ENCODE results near the gene RAB31.
A peak's percentile ranks its signal among the peaks of the same experiment; 100 is the strongest.
"Not testable (repeated sequence)": the region's sequence is repeated elsewhere in the genome, so short reads cannot be mapped to it uniquely, and the experiment has no call there.

Gene RAB31, protein sequence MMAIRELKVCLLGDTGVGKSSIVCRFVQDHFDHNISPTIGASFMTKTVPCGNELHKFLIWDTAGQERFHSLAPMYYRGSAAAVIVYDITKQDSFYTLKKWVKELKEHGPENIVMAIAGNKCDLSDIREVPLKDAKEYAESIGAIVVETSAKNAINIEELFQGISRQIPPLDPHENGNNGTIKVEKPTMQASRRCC

DNA sequence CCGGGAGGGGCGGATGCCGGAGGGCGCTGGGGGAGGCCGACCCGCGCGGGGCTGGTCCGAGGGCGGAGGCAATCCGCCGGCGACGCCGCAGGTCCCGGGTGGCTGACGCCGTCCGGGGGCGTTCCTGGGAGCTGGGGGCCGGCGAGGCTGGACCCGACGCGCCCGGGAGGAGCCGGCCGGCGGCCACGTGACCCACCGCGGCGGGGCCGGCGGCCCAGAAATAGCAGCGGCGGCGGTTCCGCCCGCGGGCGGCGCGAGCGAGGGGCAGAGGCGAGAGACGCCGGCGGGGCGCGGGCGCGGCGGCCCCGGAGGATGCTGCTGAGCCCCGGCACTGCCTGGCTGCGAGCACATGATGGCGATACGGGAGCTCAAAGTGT, at the start of gene RAB31:
Gene RAB31 (plus strand): TSS at position 245 of the 377 bp plus-strand sequence. CDS start 105 bp downstream, at position 350.
- DNase-seq: peak; percentile 55

DNA sequence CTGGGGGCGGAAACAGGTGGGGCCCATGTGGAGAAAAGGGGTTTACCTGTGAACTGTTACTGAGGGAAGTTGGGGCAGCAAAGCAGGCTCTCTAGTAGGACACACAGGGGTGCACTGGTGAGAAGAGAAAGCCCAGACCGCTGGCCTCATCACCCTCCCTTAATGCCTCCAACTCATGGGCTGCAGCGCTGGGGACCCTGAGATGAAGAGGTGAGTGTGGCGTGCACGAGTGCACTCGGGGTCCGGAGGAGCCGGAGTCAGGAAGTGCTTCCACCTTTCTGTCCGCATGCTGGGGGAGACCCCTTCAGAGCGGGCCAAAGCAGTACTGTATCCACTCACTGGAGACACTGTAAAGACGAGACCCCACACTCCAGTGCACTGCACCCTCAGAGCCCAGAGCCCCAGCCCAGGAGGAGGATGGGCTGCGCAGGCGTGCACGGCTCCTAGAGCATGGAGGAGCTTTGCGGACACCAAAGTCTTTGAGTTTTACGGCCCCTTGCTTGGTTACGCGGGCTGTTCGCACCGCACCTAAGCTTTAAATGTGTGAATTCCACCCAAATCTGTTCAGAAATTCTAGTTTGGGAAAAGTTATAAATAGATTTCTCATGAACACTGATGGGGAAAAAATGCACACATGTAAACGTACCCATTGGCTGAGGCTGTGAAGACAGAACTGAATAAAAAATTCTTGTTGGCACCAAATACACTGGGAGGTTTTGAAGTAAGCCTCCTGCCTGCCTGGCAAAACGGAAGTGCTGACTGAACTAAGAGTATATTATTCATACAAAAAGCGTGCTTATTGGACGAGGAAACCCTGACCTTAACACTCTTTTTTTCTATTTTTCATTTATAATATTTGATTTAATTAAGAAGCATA, 48.4 kb upstream of the RAB31 start:
- no peak for DNase-seq

DNA sequence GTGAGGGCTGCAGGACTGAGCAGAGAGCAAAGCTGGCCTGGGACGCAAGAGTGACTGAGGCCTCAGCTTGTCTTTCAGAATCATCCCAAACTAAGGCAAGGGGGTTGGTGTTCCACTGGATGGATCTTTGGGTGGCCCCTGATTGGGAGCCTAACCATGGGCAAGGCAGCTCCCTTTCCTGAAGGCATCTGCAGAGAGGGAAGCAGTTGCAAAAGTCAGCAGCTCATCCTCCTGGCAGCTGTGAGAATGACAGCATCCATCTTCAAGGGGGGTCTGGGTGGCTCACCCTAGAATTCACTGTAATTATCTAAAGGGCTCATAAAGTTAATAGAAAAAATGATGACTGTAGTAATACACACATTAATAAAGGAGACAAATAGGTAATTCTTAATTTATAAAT, 46.5 kb upstream of the RAB31 start:
- peak; percentile 7 for DNase-seq

DNA sequence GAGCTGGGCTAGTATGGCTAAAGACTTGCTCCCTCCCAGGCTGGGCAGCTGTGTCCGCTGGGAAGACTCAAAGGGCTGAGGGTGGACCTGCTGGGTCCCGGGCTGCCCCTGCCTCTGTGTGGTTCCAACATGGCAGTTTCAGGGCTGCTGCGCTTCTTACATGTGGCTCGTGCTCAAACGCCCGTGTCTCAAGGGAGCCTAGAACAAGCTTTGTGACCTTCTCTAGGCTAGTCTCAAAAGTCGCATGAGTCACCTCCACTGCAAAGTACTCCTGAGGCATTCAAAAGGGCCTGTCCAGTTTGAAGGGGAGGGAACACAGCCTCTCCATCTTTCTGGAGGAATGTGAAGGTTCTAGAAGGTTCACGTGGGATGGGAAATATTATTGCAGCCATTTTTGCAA, 44.7 kb upstream of the RAB31 start:
- no peak for DNase-seq

DNA sequence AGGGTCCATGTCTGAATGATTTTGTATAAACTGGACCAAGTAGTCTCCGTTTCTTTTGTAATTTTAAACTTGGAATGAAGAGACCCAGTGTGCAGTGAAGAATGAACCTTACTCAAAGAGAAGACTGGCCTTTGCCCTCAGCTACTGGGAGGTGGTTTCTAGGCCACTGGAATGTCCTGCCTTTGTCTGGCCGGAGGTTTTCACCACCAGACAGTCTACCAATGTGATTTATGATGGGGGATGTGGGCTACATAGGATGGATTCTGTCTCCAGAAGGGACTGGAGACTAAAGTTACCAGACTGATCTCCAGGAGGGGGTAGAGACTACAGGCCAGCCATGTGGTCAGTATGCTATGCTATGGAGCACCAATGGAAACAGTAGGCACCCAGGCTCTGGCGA, 42.8 kb upstream of the RAB31 start:
- DNase-seq: no peak

DNA sequence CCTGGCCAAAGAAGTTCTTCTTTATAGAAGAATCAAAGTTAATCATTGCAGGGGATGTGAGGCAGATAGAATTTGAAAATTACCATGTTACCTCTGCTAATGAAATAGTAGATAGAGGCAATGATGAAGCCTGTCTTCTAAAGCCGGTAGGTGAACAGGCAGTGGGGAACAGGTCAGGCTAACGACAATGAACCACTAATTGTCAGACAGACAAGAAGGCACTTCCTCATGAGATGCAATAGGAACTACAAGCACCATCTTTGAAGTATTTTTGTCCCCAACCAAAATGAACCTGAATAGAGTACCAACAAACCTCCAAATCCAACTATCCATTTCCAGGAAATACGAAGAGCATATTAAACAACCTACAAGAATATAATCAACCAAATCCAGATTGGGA, 41.6 kb upstream of the RAB31 start:
- no peak for DNase-seq

DNA sequence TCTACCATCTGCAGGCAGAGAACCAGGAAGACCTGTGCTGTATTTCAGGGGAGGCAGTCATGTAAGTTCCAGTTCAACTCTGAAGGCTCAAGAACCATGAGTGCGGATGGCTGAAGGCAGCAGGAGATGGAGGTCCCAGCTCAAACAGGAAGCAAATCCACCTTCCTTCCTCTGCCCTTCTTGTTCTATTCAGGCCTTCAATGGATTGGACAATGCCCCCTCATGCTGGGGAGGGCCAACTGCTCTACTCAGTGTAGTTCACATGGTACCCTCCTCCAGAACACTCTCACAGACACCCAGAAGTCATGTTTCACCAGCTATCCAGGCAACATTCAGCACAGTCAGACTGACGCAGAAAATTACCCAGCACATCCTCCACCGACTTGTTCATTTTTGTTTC, 39.1 kb upstream of the RAB31 start:
- DNase-seq: no peak

DNA sequence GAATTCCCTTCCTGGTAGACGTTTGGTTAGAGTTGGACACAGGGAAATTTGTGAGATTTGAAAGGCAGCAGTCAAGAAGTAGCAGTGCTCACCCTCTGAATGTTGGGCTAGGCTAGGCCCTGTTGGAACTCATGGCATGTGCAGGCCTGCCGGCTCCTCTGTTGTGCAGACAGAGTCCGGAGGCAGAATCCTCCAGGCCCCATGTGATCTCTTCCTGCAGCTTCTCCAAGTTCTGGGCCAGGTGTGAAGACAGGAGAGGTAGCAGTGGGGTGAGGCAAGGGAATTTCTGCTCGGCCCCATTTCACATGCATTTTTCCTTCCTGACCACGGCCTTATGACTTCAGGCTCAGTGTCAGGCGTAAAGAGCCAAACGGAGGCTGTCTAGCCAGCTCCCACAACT, 36.9 kb upstream of the RAB31 start:
- DNase-seq: no peak

DNA sequence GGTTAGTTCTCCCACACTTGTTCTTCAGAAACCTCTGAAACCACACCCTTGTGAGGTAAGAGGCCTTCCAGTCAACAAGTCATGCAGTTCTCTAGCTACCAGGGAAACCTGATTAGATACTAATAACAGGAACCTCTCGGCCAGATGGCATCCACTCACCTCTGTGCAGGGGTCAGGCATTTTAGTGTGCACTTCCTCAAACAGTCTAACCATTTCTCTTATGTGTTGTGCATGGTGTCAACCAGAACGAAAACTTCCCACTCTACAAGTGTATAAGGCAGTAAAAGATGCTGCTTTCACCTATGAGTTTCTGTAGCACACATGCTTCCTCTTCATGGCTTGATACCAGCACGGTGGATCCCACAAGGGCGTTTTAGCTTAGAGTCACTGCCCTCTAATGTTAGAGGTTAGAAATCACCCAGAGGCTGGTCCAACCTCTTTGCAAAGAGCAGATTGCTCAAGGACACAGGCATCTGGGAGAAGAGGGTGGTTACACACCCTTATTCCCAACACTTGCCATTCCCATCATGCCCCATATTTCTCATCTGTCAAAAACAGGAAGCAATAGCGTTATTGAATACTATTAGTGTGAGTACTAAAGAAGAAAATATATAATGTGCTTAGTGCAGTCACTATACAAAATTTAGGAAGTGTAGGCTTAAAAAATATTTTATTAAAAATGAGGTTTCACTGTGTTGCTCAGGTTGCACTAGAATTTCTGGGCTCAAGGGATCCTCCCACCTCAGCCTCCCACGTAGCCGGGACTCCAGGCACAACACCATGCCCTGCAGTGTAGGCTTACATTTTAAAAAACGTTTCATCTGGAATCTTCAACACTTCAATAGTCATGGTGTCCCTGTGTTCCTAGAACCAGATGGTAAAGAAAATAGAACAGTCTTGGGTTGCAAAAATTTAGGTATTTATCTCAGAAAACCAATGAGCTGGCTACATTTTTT, 34.5 kb upstream of the RAB31 start:
- peak; percentile 86 for DNase-seq

DNA sequence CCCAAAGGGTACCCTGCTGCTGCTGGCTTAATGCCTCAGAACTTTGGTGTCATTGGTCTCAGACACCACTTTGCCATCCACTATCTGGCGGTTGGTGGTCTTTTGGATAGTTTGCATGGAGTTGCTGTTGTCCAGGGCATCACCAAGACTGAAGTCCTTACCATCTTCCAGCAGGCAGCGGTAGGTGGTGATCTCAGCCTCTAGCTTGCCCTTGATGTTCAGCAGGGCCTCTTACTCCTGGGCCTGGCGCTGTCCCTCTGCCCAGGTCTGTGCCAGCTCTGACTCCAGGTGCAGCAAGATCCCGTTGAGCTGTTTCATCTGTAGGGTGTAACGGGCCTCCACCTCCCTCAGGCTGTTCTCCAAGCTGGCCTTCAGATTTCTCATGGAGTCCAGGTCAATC, 29.9 kb upstream of the RAB31 start:
- DNase-seq: not testable (repeated sequence)

DNA sequence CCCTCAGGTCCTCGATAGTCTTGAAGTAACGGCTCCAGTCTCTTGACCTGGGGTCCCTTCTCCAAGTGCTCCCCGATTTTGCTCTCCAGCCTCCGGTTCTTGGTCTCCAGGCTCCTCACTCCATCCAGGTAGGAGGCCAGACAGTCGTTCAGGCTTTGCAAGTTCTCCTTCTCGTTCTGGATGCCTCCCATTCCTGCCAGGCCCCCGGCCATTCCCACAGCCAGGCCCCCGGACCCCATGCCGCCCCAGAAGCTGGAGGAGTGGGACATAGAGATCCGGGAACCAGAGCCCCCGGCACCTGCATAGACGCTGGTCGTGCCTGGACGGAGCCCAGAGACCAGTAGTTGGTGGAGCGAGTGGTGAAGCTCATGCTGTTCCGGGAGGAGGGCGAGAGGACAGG, 29.0 kb upstream of the RAB31 start:
- DNase-seq: no peak

DNA sequence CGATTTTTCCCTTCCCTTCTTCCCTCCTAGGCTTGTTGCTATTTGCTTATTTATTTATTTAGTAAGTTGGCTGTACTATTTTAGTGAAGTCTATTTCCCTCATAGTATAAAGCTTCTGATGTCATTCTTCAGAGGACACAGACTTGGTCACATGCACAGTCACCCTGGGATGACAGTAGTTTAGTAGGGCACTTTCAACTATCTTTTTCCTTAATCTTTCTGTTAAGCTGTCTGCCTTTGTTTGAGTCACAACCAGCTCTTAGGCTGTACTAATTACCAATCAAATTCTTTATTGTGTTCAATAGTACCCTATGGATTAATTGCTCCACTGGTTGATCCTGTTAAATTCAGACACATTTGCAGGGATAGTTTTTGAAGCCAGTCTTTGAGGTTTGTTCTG, 26.9 kb upstream of the RAB31 start:
- DNase-seq: peak; percentile 54

DNA sequence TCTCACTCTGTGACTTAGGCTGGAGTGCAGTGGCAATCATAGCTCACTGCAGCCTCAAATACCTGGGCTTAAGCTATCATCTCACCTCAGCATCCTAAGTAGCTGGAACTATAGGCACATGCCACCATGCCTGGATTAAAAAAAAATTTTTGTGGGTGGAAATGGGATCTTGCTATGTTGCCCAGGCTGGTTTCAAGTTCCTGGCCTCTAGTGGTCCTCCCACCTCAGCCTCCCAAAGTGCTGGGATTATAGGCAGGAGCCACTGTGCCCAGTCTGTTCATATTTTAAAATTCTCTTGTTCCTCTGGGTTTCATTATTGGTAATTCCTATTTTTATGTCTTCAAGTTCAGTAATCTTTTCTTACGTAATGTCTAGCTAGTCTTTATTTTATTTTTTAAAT, 25.5 kb upstream of the RAB31 start:
- no peak for DNase-seq

DNA sequence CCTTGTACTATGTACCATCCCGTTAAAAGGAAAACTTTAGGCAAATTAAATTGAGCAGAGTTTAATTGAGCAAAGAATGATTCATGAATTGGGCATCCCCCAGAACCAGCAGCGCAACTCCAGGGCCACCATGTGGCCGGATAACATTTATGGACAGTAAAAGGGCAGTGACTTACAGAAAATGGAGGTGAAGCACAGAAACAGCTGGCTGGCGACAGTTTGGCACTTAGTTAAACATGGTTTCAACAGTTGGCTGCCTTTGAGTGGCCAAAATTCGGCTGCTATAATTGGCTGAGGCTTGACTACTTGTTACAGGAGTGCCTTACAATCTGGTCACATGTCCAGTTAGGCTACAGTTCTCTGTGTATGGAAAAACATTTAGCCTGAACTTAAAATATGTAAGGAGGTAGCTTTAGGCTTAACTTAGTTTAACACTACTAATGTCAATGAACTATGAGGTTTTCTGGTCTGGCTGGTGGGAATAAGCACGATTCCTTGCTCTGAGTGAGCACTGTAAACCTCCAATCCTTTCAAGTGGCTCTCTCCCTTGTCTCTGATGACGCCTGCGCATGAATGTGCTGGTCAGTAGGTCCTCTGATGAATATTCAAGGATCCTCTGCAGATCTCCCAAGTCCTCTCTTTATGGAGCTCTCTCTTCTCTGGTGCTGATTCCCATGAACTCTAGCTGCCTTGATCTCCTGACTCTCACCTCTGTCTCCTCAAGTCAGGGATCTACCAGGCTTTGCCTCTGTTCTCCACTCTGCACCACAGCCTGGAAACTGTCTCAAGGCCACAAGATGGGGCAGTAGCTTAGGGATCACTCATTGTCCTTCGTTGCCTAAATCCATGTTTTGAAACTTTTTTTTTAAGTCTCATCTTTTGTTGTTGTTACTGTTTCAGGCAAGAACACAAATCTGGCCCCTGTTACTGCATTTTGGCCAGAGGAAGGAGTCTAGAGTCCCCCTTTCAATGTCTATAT, 24.4 kb upstream of the RAB31 start:
- DNase-seq: peak; percentile 77

DNA sequence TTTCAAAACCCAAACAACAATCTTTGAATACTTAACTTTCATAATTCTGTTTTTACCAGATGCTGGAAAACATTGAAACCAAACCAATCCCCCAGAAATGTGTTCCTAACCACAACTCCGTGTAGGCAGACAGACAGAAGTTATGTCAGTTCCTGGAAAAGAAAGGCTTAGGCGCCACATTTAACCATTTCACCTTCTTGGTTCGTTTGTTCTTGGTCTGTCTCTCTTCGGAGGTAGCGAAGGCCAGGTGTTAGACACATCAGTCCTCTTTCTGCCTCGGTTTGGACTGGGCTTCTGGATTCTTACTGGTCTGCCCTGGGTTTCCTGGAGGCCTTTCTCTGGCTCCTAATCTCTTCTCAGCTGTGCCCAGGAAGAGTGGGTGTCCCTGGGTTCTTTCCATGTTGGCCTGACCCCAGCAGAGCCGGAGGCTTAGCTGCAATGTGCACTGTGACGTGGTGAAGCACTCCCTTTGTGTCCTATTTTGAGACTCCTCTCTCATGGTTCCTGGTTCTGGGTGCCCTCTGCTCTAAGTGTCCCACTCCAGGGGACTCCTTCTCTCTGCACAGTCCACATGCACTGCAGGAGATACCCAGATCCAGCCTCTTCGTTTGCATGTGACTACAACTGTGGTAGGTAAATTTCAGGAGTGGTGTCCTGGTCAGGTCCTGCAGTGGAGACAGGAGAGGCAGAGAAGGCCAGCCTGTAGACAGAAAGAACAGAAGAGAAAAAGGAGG, 23.1 kb upstream of the RAB31 start:
- DNase-seq: peak; percentile 37

DNA sequence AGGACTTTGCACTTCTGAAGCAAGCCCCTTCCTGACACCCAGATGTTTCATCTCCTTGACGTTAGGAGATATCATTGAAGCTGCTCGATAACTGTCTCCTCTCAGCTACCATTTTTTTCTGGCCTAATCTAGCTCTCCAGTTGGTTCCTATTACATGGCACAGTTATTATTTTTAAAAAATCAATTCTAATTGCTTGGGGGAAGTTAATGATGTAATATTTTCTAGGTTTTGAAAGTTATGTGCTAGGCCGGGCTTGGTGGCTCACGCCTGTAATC, 22.5 kb upstream of the RAB31 start:
- no peak for DNase-seq

DNA sequence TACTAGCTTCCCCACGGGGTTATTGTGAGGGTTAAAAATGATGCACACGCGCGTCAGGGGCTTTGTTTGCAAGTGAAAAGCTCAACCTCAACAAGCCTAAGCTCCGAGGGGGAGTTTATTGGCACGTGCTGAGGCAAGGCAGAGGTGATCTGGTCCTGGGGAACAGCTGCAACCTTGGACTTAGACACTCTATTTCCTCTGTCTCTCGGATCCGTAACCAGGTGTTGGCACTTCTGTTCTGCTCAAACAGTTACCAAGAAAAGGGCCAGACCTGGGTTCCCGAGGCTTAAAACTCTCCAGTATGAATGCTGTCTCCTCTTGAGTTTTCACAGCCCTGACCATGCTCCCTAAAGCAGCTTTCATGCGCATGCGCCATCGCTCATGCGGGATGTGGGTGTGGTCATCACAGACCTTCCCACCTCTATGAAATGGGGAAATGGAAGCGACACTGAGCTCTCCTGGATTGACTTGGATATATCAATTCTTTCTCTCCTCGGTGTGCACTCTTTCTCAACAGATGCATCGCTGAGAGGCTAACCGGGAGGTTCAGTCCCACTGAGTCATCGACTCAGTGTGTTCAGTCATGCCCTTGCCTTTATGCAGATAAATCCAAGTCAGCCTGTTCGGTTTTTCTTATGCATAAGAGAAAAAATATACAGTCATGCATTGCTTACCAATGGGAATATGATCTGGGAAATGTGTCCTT, 19.9 kb upstream of the RAB31 start:
- DNase-seq: no peak

DNA sequence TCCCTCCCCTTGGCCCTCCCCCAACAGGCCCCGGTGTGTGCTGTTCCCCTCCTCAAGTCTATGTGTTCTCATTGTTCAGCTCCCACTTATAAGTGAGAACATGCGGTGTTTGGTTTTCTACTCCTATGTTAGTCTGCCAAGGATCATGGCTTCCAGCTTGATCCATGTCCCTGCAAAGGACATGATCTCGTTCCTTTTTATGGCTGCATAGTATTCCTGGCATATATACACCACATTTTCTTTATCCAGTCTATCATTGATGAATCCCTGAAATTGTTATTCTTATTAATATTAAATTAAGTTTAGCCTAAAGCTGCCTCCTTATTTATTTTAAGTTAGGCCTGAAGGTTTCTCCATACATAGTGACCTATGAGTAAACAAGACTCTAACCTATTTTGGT, 18.8 kb upstream of the RAB31 start:
- no peak for DNase-seq

DNA sequence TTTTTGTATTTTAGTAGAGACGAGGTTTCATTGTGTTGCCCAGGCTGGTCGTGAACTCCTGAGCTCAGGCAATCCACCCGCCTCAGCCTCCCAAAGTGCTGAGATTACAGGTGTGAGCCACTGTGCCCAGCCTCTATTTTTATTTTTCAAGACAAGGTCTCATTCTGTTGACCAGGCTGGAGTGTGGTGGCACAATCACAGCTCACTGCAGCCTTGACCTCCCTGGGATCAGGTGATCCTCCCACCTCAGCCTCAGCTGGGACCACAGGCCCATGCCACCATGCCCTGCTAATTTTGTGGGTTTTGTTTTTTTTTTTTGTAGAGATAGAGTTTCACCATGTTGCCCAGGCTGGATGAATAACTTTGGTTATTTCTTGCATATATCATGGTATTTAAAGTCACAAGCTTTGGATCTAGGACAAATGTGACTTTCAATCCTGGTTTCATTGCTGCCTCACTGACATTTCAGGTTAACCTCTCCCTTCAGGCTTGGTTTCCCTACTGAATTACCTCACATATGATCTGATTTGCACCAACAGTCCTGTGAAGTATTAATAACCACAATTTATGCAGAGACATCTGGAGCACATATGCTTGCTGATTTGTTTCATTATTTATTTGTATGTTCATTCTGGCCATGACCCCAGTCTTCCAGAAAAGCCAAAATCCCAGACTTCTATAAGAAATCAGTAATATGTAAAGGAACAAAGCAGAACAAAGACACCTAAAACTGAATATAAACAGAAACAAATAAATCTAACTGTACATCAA, 17.5 kb upstream of the RAB31 start:
- DNase-seq: no peak

DNA sequence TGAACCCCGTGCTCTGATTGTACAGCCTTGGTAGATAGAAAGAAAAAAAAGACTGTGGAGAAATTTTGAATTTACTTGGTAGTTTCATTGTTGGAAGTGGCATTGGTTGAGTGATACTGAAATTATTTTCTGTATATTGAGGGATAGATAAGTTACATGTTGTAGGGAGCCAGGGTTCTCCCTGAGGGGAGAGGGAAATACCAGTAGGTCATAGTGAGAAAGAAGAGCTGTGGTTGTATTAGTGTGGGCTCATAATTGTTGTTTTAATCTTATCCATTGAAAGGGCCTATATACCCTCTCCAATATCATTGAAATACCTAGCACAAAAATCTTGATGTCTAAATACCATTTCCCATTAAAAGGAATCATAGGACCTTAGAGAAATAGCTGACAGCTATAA, 16.9 kb upstream of the RAB31 start:
- no peak for DNase-seq
